ENCODE data around the gene GRIPAP1.
A peak's percentile ranks its signal among the peaks of the same experiment; 100 is the strongest.

Gene GRIPAP1, protein sequence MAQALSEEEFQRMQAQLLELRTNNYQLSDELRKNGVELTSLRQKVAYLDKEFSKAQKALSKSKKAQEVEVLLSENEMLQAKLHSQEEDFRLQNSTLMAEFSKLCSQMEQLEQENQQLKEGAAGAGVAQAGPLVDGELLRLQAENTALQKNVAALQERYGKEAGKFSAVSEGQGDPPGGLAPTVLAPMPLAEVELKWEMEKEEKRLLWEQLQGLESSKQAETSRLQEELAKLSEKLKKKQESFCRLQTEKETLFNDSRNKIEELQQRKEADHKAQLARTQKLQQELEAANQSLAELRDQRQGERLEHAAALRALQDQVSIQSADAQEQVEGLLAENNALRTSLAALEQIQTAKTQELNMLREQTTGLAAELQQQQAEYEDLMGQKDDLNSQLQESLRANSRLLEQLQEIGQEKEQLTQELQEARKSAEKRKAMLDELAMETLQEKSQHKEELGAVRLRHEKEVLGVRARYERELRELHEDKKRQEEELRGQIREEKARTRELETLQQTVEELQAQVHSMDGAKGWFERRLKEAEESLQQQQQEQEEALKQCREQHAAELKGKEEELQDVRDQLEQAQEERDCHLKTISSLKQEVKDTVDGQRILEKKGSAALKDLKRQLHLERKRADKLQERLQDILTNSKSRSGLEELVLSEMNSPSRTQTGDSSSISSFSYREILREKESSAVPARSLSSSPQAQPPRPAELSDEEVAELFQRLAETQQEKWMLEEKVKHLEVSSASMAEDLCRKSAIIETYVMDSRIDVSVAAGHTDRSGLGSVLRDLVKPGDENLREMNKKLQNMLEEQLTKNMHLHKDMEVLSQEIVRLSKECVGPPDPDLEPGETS

DNA sequence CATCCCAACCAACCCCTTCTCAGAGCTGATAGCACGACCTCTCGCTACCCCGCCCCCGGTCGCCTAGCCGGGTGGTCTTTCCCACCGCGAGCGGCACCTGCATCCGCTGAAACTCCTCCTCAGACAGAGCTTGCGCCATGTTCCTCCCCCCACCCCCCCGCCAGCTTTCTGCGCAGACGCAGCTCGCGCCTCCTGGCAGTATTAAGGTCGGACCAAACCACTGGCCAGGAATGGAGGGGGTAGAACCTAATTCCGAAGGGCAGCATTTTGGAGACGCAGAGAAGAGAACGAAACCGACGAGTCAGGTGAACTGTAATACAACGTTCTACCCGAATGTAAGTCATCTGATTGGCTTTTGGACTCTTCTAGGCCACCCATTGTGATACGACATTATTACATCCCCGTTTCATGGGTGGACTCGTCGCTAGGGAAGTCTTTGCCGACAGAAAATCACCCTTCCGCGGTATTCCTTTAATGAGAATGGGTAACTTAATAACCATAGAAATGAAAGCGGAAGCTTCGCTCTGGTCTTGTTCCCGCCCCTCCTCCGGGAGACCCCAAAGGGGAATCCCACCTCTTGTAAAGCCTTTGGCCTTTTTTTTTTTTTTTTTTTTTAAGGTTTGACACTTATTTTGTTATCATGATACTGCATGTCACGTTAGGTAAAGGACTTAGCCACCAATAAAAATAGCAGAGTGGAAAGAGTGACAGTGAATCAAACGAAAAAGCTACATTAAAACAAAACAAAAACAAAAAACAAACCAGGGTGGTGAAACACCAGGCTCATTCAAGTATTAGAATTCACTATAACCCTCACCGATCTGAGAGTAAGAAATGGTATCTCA is at the start of gene GRIPAP1:
Gene GRIPAP1 (minus strand): TSS at position 174 of the 845 bp plus-strand sequence. CDS start 35 bp downstream, at position 139.
- DNase-seq = peak; percentile 86

DNA sequence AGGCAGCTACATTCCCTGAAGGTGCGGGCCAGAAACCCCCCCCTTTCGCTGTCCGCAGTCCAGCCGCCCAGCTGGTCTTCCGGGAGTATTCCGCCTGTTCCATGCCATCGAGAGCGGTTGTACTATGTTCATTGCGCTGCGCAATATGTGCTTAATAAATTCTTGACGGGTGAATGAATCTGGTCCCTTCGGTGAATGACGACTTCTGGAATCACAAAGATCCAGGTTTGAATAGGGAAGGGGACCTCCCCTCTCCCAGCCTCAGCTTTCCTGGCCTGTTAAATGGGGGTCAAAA is 41.9 kb upstream of the GRIPAP1 start:
- DNase-seq = no peak

DNA sequence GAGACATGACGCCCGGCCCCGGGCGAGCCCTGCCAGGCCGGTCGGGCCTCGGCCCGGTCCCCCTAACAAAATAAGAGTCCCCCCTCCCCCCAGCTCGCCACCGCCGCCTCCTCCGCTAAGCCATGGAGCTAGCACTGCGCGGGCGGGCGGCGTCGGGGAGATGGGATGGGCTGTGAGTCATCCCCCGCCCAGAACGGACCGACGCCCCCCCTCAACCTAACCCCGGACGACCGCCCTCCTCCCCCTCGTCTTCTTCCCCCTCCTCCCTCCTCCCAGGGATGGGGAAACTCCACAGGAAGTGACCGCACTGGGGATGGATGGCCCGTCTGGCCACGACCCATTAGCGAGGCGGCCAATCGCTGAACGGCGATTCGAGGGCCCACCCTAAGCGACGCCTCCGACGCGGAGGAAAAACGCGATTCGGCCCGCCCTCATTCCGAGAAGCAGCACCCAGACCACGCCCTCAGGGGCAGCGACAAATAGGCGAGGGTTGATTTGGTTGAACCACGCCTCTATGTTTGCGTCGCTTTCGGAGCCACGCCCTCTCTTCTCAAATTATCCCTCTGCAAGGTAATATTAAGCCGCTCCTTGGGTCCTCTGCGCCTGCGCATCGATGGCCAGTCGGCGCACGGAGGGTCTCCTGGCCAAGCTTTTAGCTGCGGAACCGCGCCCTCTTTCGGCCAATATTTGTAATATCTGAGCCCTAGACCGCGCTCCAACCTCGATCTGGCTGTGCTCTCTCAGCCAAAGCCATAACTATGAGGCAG is 41.3 kb upstream of the GRIPAP1 start, which contains the start of gene TFE3:
Gene TFE3 (minus strand): TSS at position 138 of the 767 bp plus-strand sequence. CDS start 131 bp downstream, at position 7.
- DNase-seq = peak; percentile 93

DNA sequence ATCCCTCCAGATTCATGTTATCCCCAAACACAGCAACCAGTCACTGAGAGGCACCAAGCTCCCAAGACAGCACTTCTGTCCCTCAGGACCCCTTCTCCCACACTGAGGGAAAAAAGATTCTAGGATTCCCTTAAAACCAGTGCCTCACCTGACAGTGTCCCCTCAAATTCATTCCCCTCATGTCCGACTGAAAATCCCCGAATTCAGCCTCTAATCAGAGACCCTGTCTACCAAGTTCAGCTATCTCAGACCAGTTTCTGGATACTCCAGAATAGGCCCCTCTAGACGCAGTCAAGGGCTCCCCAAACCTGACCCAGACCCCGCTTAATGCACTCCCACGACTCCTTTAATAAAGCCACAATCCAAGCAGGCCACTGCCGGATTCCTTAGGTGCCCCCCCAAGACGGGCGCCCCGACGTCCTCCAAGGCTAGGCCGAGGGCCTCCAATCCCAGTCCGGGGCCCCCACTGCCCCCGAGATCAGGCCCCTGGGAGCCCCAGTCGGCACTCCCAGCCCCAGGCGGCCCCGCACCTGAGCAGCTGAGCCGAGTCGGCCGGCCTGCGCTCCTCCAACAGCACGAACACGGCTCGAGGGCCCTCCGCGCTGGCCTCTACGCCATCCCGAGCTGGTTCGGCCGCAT is 40.6 kb upstream of the GRIPAP1 start:
- no peak for DNase-seq

DNA sequence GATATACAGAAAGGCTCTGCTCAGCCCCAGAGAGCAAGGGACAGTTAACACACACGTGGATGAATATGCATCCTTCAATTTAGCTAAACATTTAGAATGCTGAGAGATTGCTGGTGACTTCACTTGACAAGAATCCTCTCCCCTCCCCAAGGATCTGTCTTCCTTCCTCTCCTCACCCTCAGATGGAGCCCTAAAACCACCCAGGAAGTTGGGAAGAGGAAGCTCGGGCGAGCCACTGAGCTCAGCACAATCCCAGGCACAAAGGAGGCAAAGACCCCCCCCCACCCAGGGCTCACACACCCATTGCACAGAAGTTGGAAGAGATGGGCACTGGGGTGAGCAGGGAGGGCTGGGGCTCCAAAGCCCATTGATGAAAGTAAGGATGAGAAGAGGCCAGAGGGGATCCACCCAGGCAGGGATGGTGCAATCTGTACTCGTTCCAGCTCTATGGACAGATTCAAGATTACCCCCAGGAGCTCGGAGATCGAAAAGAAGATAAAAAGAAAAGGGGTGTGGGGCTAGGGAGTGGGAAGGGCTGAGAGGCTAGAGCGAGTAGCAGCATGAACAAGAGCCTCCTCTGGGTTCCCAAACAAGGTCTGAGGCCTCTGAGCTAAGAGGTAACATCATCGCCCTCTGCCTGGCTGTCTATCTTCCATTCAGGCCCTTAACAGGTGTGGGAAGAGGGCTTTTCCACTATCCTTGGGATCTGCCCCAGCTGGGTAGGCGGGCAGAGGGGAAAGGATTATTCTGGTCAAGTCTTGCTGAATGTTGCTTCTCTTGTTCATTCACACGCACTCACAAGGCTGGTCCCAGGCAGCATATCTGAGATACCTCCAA is 39.9 kb upstream of the GRIPAP1 start:
- no peak for DNase-seq

DNA sequence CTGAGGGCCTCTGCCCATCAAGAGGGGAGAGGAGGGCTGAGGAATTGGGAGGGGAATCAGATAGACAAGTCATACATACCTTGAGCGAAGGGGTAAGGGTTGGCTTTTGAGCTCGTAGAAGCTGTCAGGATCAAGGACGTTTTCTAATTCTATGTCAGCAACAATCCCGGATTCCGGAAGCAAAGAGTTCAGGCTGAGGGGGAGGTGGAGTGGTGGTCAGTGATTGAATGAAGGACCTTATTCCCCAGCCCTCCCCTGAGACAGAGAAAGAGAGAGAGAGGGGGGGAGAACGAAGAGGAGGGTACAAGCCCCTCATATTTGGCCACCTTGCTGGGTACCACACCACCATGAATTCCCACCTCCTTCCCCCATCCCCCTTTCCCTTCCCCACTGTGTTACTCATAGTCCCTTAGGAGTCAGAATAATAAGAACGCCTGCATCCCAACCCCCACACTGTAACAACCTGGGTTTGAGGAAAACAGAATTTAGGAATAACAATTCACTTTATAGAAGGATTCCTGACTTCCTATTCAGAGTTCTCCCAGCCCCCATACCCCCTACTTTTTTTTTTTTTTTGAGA is 38.4 kb upstream of the GRIPAP1 start:
- no peak for DNase-seq

DNA sequence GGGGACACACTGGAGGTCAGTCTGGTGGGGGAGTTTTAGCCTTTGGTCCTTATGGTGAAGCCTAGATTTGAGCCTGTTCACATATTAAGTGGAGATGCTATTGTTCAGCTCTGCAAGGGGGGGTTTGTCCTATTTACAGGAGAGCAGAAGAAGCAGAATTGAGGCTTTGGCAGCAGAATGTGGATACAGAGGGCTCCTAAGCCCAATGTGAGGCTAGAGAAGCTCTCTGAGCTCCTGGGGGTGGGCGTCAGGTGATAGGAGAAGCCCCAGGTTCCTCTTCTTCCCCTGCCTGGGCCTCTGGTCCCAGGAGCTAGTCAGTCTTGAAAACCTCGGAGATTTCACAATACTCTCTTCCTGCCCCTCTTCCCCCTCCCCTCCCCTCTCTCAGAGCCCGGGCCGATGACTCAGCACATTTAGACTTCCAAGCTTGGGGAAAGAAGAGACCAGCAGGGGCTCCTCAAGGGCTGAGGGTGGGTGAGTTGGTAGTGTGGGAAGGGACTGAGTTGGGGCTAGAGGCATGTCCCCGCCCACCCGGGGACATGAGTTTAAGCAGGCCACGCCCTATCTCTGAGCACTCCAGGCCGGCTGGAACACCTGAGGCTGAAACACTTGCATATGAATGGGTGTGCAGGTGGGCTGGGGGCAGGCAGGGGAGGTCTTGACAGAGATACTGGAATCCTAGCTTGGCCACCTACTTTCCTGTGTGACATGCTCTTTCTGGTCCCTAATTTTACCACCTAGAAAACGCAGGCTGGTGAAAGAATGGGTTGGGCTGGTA is 37.7 kb upstream of the GRIPAP1 start:
- DNase-seq = peak; percentile 70

DNA sequence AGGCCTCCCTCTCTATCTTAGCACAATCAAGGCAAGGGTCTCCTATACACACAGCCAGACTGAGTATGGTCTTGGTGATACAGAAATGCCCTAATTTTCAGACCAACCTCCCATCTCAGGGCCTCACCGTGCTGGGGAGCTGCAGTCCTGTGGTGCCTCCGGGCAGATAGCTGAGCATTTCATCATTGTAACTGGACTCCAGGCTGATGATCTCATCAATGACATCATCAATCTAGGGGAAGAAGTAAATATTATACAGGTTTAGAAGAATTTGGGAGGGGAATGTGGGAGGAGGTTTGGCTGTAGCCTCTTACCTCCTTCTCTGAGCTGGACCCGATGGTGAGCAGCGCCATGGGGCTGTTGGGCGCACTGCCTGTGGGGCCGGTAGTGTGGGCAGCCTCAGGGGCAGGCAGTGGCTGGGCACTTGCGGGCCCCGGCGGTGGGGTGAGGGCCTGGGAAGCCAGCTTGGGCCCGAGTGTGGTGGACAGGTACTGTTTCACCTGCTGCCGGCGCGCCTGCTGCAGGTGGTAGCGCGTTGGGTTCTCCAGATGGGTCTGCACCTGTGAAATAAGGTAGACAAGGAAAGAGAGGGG is 35.9 kb upstream of the GRIPAP1 start:
- DNase-seq = no peak

DNA sequence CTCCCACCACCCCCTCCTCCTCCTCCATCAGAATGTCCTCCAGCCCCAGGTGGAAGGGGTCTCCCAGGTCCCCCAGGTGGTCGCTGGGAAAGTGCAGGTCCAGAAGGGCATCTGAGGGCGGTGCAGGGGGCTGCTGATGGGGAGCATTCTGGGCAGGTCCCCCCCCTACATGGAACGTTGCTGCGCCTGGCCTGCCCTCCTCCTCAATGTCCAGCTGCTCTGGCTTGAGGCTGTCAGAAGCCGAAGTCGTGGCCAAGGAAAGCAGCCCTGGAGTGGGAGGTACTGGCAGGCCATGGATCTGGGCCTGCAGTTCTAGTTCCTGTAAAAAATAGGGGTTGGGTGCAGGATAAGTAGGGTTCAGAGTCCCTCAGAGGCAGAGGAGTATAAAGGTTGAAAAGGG is 28.2 kb upstream of the GRIPAP1 start:
- no peak for DNase-seq

DNA sequence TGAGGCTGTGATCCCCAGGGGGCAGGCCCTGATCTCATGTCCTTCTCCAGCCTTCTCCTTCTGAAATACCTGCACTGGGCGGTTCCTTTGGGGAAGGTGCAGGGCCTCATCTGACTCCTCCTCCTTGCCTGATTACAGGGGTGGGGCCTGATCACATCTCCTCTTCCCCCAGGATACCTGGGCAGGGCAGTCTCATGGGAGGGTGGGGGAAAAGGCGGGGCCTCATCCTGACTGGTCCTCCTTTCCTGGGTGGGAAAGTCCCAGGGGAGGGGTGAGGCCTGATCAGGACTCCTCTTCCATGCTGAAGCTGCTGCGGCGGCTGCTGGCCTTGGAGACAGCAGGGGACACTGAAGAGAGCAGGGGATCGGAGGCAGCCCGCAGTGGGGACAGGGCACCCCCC is 27.8 kb upstream of the GRIPAP1 start:
- DNase-seq = no peak

DNA sequence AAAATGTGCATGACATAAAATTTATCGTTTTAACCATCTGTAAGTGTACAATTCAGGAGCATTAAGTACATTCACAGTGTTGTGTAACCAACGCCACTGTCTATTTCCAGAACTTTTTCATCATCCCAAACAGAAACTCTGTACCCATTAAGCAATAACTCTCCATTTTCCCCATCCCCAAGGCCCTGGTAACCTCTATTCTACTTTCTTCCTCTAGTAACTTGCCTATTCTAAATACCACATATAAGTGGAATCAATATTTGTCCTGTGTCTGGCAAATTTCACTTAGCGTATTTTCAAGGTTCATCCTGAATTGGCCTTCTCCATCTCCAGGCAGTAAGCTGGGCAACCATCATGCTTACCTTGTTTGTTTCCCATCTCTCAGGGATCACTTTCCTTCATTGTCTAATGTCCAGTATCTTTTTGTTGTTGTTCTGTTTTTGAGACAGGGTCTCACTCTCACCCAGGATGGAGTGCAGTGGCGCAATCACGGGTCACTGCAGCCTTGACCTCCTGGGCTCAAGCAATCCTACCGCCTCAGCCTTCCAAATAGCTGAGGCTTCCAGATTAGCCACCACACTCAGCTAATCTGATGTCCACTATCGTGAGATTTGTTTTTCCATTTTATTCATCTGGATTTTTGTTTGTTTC is 17.7 kb upstream of the GRIPAP1 start:
- no peak for DNase-seq

DNA sequence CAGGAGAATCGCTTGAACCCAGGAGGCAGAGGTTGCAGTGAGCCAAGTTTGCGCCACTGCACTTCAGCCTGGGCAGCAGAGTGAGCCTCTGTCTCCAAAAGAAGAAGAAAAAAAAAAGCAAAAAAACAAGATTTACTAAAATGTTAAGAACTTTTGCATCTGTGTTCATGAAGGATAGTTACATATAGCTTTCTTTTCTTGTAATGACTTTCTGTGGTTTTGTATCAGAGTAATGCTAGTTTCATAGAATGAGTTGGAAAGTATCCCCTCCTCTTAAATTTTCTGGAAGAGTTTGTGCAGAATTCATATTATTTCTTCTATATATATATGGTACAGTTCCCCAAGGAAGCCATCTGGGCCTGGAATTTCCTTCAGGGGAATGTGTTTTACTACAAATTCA is 17.0 kb upstream of the GRIPAP1 start:
- DNase-seq = no peak

DNA sequence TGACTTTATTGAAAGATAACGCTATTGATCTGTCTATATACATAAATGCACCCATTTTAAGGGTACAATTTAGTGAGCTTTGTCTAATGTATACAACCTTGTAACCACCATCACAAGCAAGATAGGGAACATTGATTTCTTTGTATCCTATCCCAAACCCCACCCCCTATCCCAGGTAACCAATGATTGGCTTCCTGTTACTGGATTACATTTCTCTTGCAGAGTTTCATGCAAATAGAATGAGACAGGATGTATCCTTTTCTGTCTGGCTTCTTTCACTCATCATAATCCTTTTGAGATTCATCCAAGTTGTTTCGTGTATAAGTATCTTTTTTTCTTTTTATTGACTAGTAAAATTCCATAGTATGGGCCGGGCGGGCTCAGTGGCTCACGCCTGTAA is 1.6 kb upstream of the GRIPAP1 start:
- DNase-seq = no peak

DNA sequence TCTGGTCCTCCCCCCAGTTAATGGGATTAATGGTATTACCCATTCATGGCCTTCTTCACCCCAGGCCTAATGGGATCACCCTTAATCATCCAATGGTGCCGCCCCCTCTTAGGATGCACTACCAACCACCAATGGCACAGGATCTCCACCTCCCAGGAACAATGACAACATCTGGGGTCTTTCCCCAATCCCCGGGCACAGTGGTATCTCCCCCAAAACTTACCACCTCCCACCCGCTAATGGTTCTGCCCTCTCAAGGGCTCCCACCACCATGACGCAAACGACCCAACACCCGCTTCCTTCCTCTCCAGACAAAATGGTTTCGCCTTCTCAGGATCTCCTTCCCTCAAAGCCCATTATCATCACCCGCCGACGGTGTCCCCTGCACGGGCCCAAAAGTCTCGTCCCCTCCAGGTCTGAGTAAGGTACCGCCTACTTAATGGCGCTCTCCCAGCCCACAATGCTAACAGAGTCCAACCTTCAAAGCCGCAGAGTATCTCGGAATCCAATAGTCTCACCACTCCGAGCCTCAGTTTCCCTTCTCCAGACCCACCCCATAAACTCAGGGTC is 458 bp downstream of the GRIPAP1 start:
- DNase-seq = no peak

DNA sequence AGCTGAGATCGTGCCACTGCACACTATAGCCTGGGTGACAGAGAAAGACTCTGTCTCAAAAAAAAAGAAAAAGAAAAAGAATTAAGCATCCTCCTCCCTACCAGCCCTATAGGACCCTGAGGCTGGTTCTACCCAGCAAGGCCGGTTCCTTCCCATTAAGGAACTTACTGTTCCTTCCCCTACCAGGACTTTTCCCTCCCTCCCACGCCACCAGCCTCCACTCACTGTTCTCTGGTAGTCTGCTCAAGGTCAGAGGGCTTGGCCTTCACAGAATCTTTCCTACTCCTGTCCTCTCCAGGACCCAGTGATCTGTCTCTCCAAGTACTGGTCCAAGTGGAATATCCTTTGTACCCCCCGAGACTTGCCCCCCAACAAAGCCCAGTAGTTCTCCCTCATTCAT is 1.4 kb downstream of the GRIPAP1 start:
- DNase-seq = no peak

DNA sequence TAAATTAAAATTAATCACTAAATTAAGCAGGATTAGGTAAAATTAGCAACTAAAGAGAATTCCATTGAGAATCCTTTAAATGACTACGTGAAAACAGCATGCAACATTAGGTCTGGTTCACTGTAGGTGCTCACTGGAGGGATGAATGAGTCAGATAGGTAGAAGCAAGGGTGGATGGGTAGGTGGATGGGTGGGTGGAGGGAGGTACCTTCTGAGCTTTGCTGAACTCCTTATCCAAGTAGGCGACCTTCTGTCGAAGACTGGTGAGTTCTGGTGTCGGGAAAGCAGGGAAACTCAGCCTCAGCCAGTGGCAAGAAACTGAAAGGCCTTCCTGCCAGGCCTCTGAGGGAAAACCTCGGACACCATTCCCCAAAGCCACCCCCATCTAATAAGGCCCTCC is 3.0 kb downstream of the GRIPAP1 start:
- no peak for DNase-seq

DNA sequence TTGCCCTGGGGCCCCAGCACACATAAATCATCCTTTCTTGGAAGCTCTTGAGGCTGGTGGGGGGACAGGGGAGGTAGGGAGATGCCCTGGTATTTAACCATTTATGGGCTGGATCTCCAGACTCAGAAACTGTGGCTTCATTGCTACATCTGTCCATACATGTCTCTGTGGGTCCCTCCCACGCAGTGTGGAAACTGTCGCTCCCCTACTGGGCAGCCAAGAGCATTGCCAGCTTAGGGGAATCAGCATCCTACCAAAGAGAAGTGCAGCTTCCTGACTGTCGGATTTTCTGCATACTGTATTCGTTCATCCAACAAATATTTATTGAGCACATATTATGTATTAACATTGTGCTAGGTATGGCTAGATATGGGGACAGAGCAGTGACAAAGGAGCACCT is 3.7 kb downstream of the GRIPAP1 start:
- no peak for DNase-seq

DNA sequence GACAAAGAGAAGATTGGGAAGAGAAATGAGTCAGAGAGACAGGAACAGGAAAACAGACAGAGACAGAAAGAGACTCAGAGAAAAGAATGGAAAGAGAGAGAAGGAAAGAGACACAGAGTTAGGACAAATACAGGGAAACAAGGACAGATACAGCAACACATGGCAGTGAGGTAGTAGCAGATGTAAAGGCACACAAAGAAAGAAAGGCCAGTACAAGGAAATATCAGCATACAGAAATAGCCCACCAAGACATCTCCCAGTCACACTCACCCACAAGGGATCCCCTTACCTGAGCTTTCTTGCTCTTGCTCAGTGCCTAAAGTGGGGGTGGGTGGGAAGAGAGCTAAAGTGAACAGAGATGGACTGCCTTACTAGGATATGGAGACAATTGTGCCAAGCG is 4.2 kb downstream of the GRIPAP1 start:
- no peak for DNase-seq
